HUES64 (cell line): Measurements from ENCODE around the gene SLC35F5. TPM values are rescaled to one million over a fixed set of nuclear protein-coding genes. Genes with fewer than 3 reads are reported as not detected.
A peak's percentile ranks its signal among the peaks of the same experiment; 100 is the strongest.

Source experiments
- H3K27ac ChIP-seq: 2 replicates; pipeline ENCODE4 v1.7.0; 2013; ENCODE audit warnings: low read depth, low read length, inconsistent platforms
- H3K27me3 ChIP-seq: 2 replicates; pipeline ENCODE4 v1.6.1; 2013; ENCODE audit warnings: mild to moderate bottlenecking, low read length; ENCODE audit not compliant: insufficient read depth
- H3K36me3 ChIP-seq: 2 replicates; pipeline ENCODE4 v1.6.1; 2013; ENCODE audit warnings: mild to moderate bottlenecking, low read length; ENCODE audit not compliant: insufficient read depth
- H3K4me1 ChIP-seq: 2 replicates; pipeline ENCODE4 v1.6.1; 2013; ENCODE audit warnings: mild to moderate bottlenecking, low read length, moderate library complexity; ENCODE audit not compliant: insufficient read depth
- H3K4me3 ChIP-seq: 2 replicates; pipeline ENCODE4 v1.5.1; 2013; ENCODE audit warnings: mild to moderate bottlenecking, low read length, moderate library complexity
- H3K9ac ChIP-seq: 2 replicates; pipeline ENCODE4 v1.6.1; 2013; ENCODE audit warnings: mild to moderate bottlenecking, low read depth, low read length
- H3K9me3 ChIP-seq: 2 replicates; pipeline ENCODE4 v1.6.1; 2013; ENCODE audit warnings: low read depth, low read length; ENCODE audit not compliant: insufficient read depth
- WGBS: fragments of 150-250, 120-280 bp; methylation state at CpG from one replicate; pipeline ENCODE4 v1.1.7; 2013; ENCODE audit warnings: missing lambda C conversion rate; 5-methylcytosine and 5-hydroxymethylcytosine counted together
- polyA plus RNA-seq, 2 experiments: library from polyadenylated mRNA; stranded (reverse); fragments of 50-300 nt; gene quantifications; one replicate each; pipeline ENCODE4 v1.2.3, GENCODE V29; 2013

Gene SLC35F5, protein sequence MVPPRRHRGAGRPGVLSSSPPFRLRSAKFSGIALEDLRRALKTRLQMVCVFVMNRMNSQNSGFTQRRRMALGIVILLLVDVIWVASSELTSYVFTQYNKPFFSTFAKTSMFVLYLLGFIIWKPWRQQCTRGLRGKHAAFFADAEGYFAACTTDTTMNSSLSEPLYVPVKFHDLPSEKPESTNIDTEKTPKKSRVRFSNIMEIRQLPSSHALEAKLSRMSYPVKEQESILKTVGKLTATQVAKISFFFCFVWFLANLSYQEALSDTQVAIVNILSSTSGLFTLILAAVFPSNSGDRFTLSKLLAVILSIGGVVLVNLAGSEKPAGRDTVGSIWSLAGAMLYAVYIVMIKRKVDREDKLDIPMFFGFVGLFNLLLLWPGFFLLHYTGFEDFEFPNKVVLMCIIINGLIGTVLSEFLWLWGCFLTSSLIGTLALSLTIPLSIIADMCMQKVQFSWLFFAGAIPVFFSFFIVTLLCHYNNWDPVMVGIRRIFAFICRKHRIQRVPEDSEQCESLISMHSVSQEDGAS
- 19.4 TPM for polyA plus RNA-seq (2013, experiment 1 of 2)
- 19.3 TPM for polyA plus RNA-seq (2013, experiment 2 of 2)

DNA sequence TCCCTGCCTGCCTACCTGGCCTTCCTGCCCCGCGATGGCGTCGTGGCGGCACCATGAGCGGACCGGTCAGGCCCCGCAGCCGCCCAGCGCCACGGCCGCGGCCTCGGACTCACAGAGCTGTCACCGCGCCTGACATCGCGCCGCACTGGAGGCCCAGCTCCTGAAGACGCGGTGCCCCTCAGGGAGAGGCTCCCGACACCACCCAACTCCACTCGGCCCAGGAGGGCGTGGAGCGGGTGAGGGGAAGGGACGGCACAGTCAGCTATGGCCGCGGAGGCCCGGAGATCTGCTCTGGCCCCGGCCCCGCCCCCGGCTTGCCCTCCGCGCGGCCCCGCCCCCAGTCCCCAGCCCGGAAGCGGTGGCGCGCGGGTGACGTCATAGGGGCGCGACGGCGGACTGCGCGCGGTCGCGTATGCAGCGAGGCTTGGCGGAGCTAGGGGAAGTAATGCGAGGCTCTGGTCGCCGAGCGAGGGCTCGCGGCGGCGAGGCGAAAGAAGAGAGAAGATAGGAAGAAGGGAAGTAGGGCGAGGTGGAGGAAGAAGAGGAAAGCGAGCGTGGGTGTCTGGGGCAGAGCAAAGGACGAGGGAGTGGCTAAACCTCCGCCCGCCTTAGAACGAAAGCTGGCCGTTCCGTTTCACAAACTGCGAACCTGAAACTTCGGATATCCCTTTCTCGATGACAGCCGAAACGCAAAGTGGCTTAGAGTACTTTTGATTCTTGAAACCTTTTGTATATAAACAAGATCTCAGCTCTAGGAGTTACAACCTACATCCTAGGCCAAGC is at the start of gene SLC35F5:
Gene SLC35F5, minus strand, starts transcription at position 288 of the 783 bp plus-strand sequence. Its CDS starts 233 bp downstream, at position 55.
- Histone ChIP-seq H3K9ac (peak within 1 kb of the TSS; percentile 92), H3K27ac (peak within 1 kb of the TSS; percentile 80), H3K36me3 (peaks cover 7% of the 10 kb centered on the region), H3K4me3 (peak within 1 kb of the TSS; percentile 83), H3K9me3 (no peaks in the 10 kb centered on the region), H3K4me1 (no peaks in the 10 kb centered on the region; the same call in 1 of the 2 replicates), H3K27me3 (no peaks in the 10 kb centered on the region)
- under 1% methylated on average over 76 of the region's 76 CpGs for WGBS

DNA sequence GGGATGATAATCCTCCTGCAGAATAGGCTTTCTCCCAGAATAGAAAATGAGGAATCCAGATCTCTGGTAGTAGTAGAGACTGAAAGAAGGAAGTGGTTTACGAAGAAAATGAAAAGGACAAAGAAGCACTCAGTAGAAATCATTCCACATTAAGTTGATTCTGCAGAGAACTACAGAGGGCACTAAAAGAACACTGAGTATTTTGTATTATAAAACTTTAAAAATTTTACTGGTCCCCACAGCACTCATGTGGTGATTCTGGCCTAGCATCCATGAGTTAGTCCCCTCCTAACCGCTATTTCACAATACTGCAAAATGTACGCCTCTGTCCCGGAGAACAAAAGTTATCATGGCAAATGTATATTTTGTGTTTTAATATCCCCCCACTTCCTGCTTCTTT is 42.9 kb upstream of the SLC35F5 start:
- Histone ChIP-seq H3K27ac (no peak overlapping the region), H3K9ac (no peak overlapping the region), H3K9me3 (no peaks in the 10 kb centered on the region), H3K4me3 (no peak overlapping the region), H3K36me3 (no peaks in the 10 kb centered on the region), H3K27me3 (no peaks in the 10 kb centered on the region), H3K4me1 (peaks cover 7% of the 10 kb centered on the region; the same call in 1 of the 2 replicates)
- WGBS, result 100% methylated on average over 3 of the region's 4 CpGs

DNA sequence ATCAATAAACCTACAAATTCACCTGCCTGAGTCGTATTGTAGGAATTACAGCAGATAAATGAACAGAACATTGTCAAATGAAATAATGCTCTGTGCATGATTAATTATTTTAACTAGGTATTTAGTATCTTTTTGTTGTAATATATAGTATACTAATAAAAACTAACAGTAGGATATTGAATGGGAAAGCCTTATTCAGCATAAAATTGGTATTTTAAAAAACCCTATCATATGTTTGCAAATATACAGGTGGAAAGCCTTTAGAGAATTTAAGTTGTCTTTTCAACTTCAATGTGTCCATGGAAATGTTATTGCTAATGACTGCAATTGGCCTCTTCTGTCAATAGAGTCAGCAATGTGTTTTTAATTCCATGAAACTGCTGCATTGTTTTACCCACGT is 40.8 kb upstream of the SLC35F5 start:
- 62% methylated on average over 1 of the region's 2 CpGs for WGBS
- no peaks in the 10 kb centered on the region for H3K27me3 ChIP-seq
- no peaks in the 10 kb centered on the region for H3K36me3 ChIP-seq
- H3K9ac ChIP-seq, result no peak overlapping the region
- peaks cover 7% of the 10 kb centered on the region; the same call in 1 of the 2 replicates for H3K4me1 ChIP-seq
- no peak overlapping the region for H3K27ac ChIP-seq
- H3K4me3 ChIP-seq, result no peak overlapping the region
- no peaks in the 10 kb centered on the region for H3K9me3 ChIP-seq

DNA sequence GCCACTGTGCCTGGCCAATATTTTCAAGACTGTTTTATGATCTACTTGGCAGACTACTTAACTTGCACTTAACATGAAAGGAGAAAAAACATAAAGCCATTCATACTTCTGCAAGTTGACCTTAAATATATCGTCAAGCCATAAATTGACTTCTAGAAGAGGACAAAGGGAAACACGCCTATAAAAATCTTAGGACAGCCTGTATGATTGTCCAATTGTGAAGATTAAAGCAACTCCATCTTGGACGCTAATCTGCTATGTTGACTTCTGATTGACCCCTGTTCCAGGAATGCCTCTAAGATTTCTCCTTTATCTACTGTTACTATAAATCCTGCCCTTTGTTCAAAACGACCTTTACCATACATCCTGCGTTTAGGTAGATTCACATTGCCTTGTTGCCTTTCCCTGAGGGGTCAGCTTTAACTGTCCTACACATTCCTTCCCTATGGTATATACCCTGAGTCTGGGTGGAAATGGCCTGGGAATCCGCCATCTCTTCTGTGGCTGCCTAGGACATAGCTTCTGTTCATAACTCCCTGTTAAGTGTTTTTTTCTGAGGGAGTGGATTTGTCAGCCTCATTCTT is 40.2 kb upstream of the SLC35F5 start:
- no peak overlapping the region for H3K9ac ChIP-seq
- no peak overlapping the region for H3K27ac ChIP-seq
- WGBS, result 94% methylated on average over 6 of the region's 6 CpGs
- no peak overlapping the region for H3K4me3 ChIP-seq
- H3K27me3 ChIP-seq, result no peaks in the 10 kb centered on the region
- H3K4me1 ChIP-seq, result peaks cover 2% of the 10 kb centered on the region; the same call in 1 of the 2 replicates
- no peaks in the 10 kb centered on the region for H3K9me3 ChIP-seq
- H3K36me3 ChIP-seq, result no peaks in the 10 kb centered on the region

DNA sequence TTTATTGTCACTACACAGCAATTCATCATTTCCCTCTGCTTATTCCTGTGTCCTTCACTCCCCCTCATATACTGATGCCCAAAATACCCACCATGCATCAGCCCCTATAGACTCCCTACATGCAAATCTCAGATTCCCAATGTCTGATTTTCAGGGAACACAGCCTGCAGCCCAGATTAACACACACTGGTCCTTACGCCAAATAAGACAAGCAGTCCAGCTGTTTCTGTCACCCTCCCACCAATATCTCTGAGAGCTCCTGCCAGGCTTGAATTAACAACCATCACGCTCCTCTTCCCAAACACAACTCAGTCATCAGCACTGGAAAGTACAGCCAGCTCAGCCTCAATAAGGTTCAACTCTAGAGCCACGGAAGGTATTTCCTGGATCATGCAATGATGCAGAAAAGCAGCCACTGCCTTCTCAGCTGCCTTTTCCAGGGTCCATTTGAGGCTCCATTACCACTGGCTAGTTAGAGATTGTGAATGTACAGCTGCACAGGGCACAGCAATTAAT is 39.0 kb upstream of the SLC35F5 start:
- WGBS, result 88% methylated on average over 3 of the region's 3 CpGs
- no peaks in the 10 kb centered on the region for H3K36me3 ChIP-seq
- no peak overlapping the region for H3K9ac ChIP-seq
- H3K27me3 ChIP-seq, result no peaks in the 10 kb centered on the region
- no peaks in the 10 kb centered on the region for H3K4me1 ChIP-seq
- no peak overlapping the region for H3K4me3 ChIP-seq
- no peak overlapping the region for H3K27ac ChIP-seq
- no peaks in the 10 kb centered on the region for H3K9me3 ChIP-seq

DNA sequence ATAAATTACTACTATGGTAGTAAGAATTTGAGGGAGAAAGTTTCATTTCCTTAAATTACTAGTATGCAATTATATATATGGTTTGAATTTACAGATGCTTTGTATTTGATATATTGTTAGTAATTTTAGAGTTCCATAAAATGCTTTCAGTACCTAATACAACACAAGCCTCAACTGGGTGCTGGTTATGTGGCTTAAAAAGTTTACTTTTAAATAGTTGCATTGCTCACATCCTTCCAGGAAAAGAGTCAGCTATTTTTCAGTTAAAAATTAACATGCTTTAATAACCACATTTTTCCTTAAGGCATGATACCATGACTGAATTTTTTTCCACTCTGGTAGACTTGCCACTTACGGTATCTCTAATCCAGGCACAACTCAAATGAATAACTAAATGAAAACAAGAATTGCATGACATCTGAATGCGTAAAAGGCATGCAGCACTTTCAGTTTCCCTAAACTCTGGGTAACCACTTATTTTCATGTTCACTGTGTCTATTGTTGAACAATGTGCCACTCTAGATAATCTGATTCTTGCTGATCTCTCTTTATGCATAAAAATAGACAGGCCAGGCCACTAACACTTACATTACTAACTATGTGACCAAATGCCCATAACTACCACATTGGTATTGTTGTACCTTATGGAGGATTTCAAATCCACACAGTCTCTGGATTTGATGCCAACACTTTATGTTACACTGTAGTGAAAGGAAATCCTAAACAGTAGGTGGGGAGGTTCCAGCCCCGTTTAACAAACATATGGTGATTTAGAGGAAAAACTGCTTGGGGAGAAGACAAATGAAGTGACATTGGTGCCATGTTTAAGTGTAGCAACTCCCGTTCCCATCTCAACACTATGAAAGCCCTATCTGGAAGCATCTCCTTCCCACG is 35.5 kb upstream of the SLC35F5 start:
- Histone ChIP-seq H3K36me3 (no peaks in the 10 kb centered on the region), H3K27ac (no peak overlapping the region), H3K9ac (no peak overlapping the region), H3K9me3 (no peaks in the 10 kb centered on the region), H3K27me3 (no peaks in the 10 kb centered on the region), H3K4me3 (no peak overlapping the region), H3K4me1 (no peaks in the 10 kb centered on the region)
- 83% methylated on average over 4 of the region's 5 CpGs for WGBS

DNA sequence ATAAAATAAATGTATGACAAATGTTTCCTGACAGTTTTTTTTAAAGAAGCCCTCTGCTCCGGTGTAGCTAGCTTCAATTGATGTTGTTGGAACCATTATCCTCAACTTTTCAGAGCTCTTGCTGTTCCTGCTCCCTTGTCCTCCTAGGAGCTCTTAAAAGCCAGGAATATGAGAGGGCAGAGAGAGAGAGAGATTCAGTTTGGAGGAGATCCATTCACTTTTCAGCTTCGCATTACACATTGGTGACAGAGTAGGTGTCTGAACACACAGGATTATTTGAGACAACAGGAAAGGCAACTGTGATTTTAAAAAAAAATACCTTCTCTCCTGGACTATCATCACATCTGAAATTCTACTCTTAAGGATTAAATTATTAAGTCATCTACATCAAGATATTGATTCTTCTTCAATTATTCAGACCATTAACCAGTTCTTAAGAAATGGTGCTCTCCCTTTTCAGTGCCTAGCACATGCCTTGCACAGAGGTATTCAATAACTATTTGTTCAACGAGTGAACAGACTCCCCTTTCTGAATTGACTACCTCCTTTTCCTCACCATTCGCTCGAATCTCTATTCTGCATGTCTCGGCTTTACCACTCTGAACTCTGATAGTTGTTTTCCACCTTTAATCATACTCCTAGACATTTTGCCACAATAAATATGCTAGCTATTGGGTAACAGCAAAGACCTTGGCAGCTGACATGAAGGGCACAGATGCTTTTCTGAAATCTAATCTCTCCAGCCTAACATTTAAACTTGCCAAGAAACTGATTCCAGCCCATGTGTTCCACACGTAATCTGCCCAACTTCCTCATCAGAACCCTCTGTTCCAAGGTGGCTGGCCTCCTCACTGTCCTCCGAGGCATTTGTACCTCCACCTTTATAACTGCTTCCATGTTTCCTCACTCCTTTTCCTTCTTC is 28.6 kb upstream of the SLC35F5 start:
- no peaks in the 10 kb centered on the region for H3K4me1 ChIP-seq
- WGBS, result 79% methylated on average over 8 of the region's 8 CpGs
- H3K27ac ChIP-seq, result no peak overlapping the region
- no peaks in the 10 kb centered on the region for H3K9me3 ChIP-seq
- no peak overlapping the region for H3K9ac ChIP-seq
- H3K36me3 ChIP-seq, result no peaks in the 10 kb centered on the region
- no peaks in the 10 kb centered on the region for H3K27me3 ChIP-seq
- H3K4me3 ChIP-seq, result no peak overlapping the region

DNA sequence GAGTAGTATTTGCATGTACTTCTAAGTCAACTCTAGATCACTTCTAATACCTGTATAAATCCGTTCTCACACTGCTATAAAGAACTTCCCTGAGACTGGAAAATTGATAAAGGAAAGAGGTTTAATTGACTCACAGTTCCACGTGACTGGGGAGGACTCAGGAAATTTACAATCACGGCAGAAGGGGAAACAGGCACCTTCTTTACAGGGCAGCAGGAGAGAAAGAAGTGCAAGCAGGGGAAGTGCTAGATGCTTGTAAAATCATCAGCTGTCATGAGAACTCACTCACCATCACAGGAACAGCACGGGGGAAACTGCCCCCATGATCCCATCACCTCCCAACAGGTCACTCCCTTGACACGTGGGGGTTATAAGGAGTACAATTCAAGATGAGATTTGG is 24.0 kb upstream of the SLC35F5 start:
- H3K27ac ChIP-seq, result no peak overlapping the region
- H3K36me3 ChIP-seq, result no peaks in the 10 kb centered on the region
- H3K27me3 ChIP-seq, result no peaks in the 10 kb centered on the region
- H3K4me1 ChIP-seq, result no peaks in the 10 kb centered on the region
- H3K4me3 ChIP-seq, result no peak overlapping the region
- H3K9me3 ChIP-seq, result no peaks in the 10 kb centered on the region
- H3K9ac ChIP-seq, result no peak overlapping the region
- 78% methylated on average over 2 of the region's 5 CpGs for WGBS

DNA sequence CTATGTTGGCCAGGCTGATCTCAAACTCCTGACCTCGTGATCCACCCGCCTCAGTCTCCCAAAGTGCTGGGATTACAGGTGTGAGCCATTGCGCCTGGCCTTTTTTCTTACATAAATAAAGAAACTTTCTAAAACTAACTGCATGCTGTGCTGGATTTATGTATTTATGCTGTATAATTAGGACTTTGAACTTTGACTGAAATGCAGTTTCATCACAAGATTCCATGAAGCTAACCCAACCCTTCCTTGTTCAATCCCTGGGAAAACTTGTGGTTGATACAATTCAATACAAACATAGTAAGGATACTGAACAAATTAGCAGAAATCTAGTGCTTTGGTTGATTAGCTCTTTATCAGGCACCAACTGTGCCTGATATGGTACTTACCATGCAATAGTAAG is 20.9 kb upstream of the SLC35F5 start:
- H3K27ac ChIP-seq, result no peak overlapping the region
- no peaks in the 10 kb centered on the region for H3K36me3 ChIP-seq
- no peaks in the 10 kb centered on the region for H3K4me1 ChIP-seq
- 96% methylated on average over 3 of the region's 3 CpGs for WGBS
- H3K27me3 ChIP-seq, result no peaks in the 10 kb centered on the region
- no peak overlapping the region for H3K4me3 ChIP-seq
- no peaks in the 10 kb centered on the region for H3K9me3 ChIP-seq
- no peak overlapping the region for H3K9ac ChIP-seq
